ENCODE results near the gene ZDHHC11. TPM values are rescaled to one million over a fixed set of nuclear protein-coding genes. Genes with fewer than 3 reads are reported as not detected.
"Not testable (repeated sequence)": the region's sequence is repeated elsewhere in the genome, so short reads cannot be mapped to it uniquely, and the experiment has no call there.

Gene ZDHHC11
- total RNA-seq, 2 experiments from 2014 or later, result 13.3 to 18.3 TPM

GRCh38 chr5:788703-789102, 62.1 kb downstream of the ZDHHC11 start:
- H3K36me3 Mint-ChIP-seq (ENCODE audit: low read depth); H3K4me3 ChIP-seq (ENCODE audit: low read length); H3K27ac Mint-ChIP-seq; H3K27me3 ChIP-seq (ENCODE audit: control insufficient read depth in 1 of 2, insufficient read depth in 2 of 2, low read length in 2 of 2); CTCF ChIA-PET; H3K4me1 Mint-ChIP-seq (ENCODE audit: low read depth); H3K4me3 Mint-ChIP-seq; POLR2A ChIA-PET; H3K27me3 Mint-ChIP-seq; H3K9me3 ChIP-seq (ENCODE audit: control insufficient read depth in 1 of 2, insufficient read depth in 1 of 2, low read length in 2 of 2); ATAC-seq (ENCODE audit: poor library complexity); intact Hi-C loops (cut with DNase I, micrococcal nuclease); H3K27ac ChIP-seq (ENCODE audit: low read depth in 1 of 2, low read length in 2 of 2); DNase-seq; H3K36me3 ChIP-seq (ENCODE audit: insufficient read depth, low read length): not testable (repeated sequence)
- H3K4me1 ChIP-seq (ENCODE audit: insufficient read depth, low read length), result peaks cover 10% of the 10 kb centered on the region
- H3K9me3 Mint-ChIP-seq, result peaks cover 11% of the 10 kb centered on the region

- H3K4me3 ChIP-seq (ENCODE audit: low read length); ATAC-seq (ENCODE audit: poor library complexity); DNase-seq; intact Hi-C loops (cut with DNase I, micrococcal nuclease); POLR2A ChIA-PET; H3K27ac Mint-ChIP-seq; H3K36me3 ChIP-seq (ENCODE audit: insufficient read depth, low read length); H3K9me3 ChIP-seq (ENCODE audit: control insufficient read depth in 1 of 2, insufficient read depth in 1 of 2, low read length in 2 of 2); CTCF ChIA-PET; H3K27me3 Mint-ChIP-seq; H3K27ac ChIP-seq (ENCODE audit: low read depth in 1 of 2, low read length in 2 of 2); H3K9me3 Mint-ChIP-seq; H3K27me3 ChIP-seq (ENCODE audit: control insufficient read depth in 1 of 2, insufficient read depth in 2 of 2, low read length in 2 of 2); H3K4me1 Mint-ChIP-seq (ENCODE audit: low read depth); H3K36me3 Mint-ChIP-seq (ENCODE audit: low read depth): not testable (repeated sequence)
- peak overlapping the region; percentile 43 for H3K4me3 Mint-ChIP-seq
- peaks cover 17% of the 10 kb centered on the region for H3K4me1 ChIP-seq (ENCODE audit: insufficient read depth, low read length)
Measured at GRCh38 chr5:787857-788233, 62.9 kb downstream of the ZDHHC11 start.

GRCh38 chr5:787224-787856, 63.4 kb downstream of the ZDHHC11 start:
- H3K36me3 ChIP-seq (ENCODE audit: insufficient read depth, low read length); H3K27ac Mint-ChIP-seq; ATAC-seq (ENCODE audit: poor library complexity); H3K4me3 Mint-ChIP-seq; H3K9me3 Mint-ChIP-seq; H3K27me3 Mint-ChIP-seq; intact Hi-C loops (cut with DNase I, micrococcal nuclease); H3K27me3 ChIP-seq (ENCODE audit: control insufficient read depth in 1 of 2, insufficient read depth in 2 of 2, low read length in 2 of 2); CTCF ChIA-PET; H3K36me3 Mint-ChIP-seq (ENCODE audit: low read depth); H3K4me3 ChIP-seq (ENCODE audit: low read length); POLR2A ChIA-PET; H3K9me3 ChIP-seq (ENCODE audit: control insufficient read depth in 1 of 2, insufficient read depth in 1 of 2, low read length in 2 of 2); H3K4me1 Mint-ChIP-seq (ENCODE audit: low read depth); DNase-seq; H3K27ac ChIP-seq (ENCODE audit: low read depth in 1 of 2, low read length in 2 of 2): not testable (repeated sequence)
- H3K4me1 ChIP-seq (ENCODE audit: insufficient read depth, low read length), result peaks cover 17% of the 10 kb centered on the region

DNA sequence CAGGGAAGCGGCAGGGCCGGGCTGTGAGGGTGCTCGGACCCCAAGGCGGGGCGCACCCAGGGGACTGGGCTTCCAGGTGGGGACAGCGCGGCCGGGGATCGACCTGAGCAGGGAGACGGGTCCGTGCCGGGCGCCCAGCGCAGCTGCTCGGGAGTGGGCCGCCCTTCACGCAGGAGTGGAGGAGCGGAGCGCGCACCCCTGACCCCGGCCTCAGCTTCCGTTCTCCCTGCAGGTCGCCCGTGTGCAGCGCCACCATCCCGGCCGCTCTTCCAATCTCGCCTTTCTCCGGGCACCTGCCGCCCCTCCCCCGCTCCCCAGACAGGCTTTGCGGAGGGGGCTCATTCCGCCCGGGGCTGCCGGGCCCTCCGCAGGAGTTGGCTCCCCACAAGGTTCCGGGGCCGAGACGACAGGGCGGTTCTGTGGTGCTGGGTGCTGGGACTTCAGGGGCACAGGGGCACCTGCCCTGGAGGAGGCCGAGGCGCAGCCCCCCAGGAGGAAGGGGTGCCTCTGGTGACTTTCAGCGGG, 65.5 kb downstream of the ZDHHC11 start:
- H3K27ac ChIP-seq (ENCODE audit: low read depth in 1 of 2, low read length in 2 of 2); H3K9me3 ChIP-seq (ENCODE audit: control insufficient read depth in 1 of 2, insufficient read depth in 1 of 2, low read length in 2 of 2); H3K36me3 Mint-ChIP-seq (ENCODE audit: low read depth); CTCF ChIA-PET; H3K4me1 Mint-ChIP-seq (ENCODE audit: low read depth); H3K27ac Mint-ChIP-seq; H3K9me3 Mint-ChIP-seq; H3K27me3 Mint-ChIP-seq; H3K36me3 ChIP-seq (ENCODE audit: insufficient read depth, low read length); POLR2A ChIA-PET; H3K27me3 ChIP-seq (ENCODE audit: control insufficient read depth in 1 of 2, insufficient read depth in 2 of 2, low read length in 2 of 2): not testable (repeated sequence)
- peak overlapping the region; percentile 45 for H3K4me3 ChIP-seq (ENCODE audit: low read length)
- ATAC-seq (ENCODE audit: poor library complexity) (peak; percentile 9), DNase-seq (peak in 4 of 14 experiments; percentile 11 to 41 (median 32))
- peak overlapping the region; percentile 74 for H3K4me3 Mint-ChIP-seq
- H3K4me1 ChIP-seq (ENCODE audit: insufficient read depth, low read length), result peaks cover 17% of the 10 kb centered on the region
- intact Hi-C loops (cut with DNase I, micrococcal nuclease), result loop anchor here in 1 of 2 experiments (2.0 kb wide), 2 partner anchors 92 to 172 kb away; partner anchors contain the start of genes CEP72 and TPPP

GRCh38 chr5:784428-785177, 66.2 kb downstream of the ZDHHC11 start, which contains the start of gene ZDHHC11B:
Gene ZDHHC11B, minus strand, starts transcription at chr5:784729. Its CDS starts 17,810 bp downstream, at chr5:766919.
- H3K27me3 Mint-ChIP-seq; H3K27ac Mint-ChIP-seq; CTCF ChIA-PET; H3K36me3 Mint-ChIP-seq (ENCODE audit: low read depth); H3K27me3 ChIP-seq (ENCODE audit: control insufficient read depth in 1 of 2, insufficient read depth in 2 of 2, low read length in 2 of 2); H3K27ac ChIP-seq (ENCODE audit: low read depth in 1 of 2, low read length in 2 of 2); H3K4me1 Mint-ChIP-seq (ENCODE audit: low read depth); H3K36me3 ChIP-seq (ENCODE audit: insufficient read depth, low read length); H3K9me3 Mint-ChIP-seq; POLR2A ChIA-PET; H3K9me3 ChIP-seq (ENCODE audit: control insufficient read depth in 1 of 2, insufficient read depth in 1 of 2, low read length in 2 of 2): not testable (repeated sequence)
- intact Hi-C loops (cut with DNase I, micrococcal nuclease), result loop anchor here in 1 of 2 experiments (2.0 to 5.0 kb wide), 3 partner anchors 92 to 172 kb away; partner anchors contain the start of genes BRD9, CEP72, TPPP and TRIP13
- peak; percentile 69 for ATAC-seq (ENCODE audit: poor library complexity)
- peak; percentile 76 to 94 (median 90) for DNase-seq
- peak within 1 kb of the TSS; percentile 70 for H3K4me3 ChIP-seq (ENCODE audit: low read length)
- H3K4me3 Mint-ChIP-seq, result peak within 1 kb of the TSS; percentile 76
- peaks cover 17% of the 10 kb centered on the region for H3K4me1 ChIP-seq (ENCODE audit: insufficient read depth, low read length)

- H3K9me3 Mint-ChIP-seq; H3K36me3 ChIP-seq (ENCODE audit: insufficient read depth, low read length); H3K9me3 ChIP-seq (ENCODE audit: control insufficient read depth in 1 of 2, insufficient read depth in 1 of 2, low read length in 2 of 2); H3K36me3 Mint-ChIP-seq (ENCODE audit: low read depth); CTCF ChIA-PET; POLR2A ChIA-PET; H3K27ac Mint-ChIP-seq; H3K4me1 Mint-ChIP-seq (ENCODE audit: low read depth); H3K27me3 Mint-ChIP-seq; H3K27ac ChIP-seq (ENCODE audit: low read depth in 1 of 2, low read length in 2 of 2); H3K27me3 ChIP-seq (ENCODE audit: control insufficient read depth in 1 of 2, insufficient read depth in 2 of 2, low read length in 2 of 2): not testable (repeated sequence)
- H3K4me3 ChIP-seq (ENCODE audit: low read length), result peak overlapping the region; percentile 70
- DNase-seq (peak in 8 of 14 experiments; percentile 25 to 62 (median 50)), ATAC-seq (ENCODE audit: poor library complexity) (peak; percentile 38)
- H3K4me1 ChIP-seq (ENCODE audit: insufficient read depth, low read length), result peaks cover 17% of the 10 kb centered on the region
- H3K4me3 Mint-ChIP-seq, result peak overlapping the region; percentile 76
- intact Hi-C loops (cut with DNase I, micrococcal nuclease), result loop anchor here in 1 of 2 experiments (2.0 to 5.0 kb wide), 3 partner anchors 91 to 171 kb away; partner anchors contain the start of genes BRD9, CEP72, TPPP and TRIP13
Measured at GRCh38 chr5:783881-784427, 66.8 kb downstream of the ZDHHC11 start.

Data from CD4-positive, alpha-beta T cell (primary cell).